Type B pancreatic cell (in vitro differentiated cells): ENCODE results near the gene PTPRH. TPM values are rescaled to one million over a fixed set of nuclear protein-coding genes. Genes with fewer than 3 reads are reported as not detected.
"Not testable (repeated sequence)": the region's sequence is repeated elsewhere in the genome, so short reads cannot be mapped to it uniquely, and the experiment has no call there.

Experiments
- DNase-seq: peaks from one replicate; pipeline ENCODE4 v3.0.0; 2021; ENCODE audit warnings: mixed read lengths; ENCODE audit not compliant: unreplicated experiment; ENCODE audit errors: extremely low spot score
- H3K27ac Mint-ChIP-seq: 2 replicates; pipeline ENCODE4 v1.8.0; 2021; ENCODE audit warnings: mild to moderate bottlenecking, mixed read lengths
- H3K27me3 Mint-ChIP-seq: 2 replicates; pipeline ENCODE4 v1.8.0; 2021; ENCODE audit warnings: mixed read lengths
- H3K36me3 Mint-ChIP-seq: 2 replicates; pipeline ENCODE4 v1.8.0; 2021; ENCODE audit warnings: mixed read lengths
- H3K4me1 Mint-ChIP-seq: one replicate; pipeline ENCODE4 v1.8.0; 2021; ENCODE audit warnings: mixed read lengths; ENCODE audit not compliant: unreplicated experiment
- H3K4me3 Mint-ChIP-seq: 2 replicates; pipeline ENCODE4 v1.8.0; 2021; ENCODE audit warnings: mild to moderate bottlenecking, mixed read lengths
- H3K9me3 Mint-ChIP-seq: 2 replicates; pipeline ENCODE4 v1.8.0; 2021; ENCODE audit warnings: mixed read lengths
- total RNA-seq: library from RNA; stranded (reverse); gene quantifications from 2 replicates; pipeline ENCODE4 v1.2.1, GENCODE V29; 2021; ENCODE audit warnings: low replicate concordance
- TF ChIP-seq, protein P1 (sequence below): fragments of 200-600 bp; sonication (generic); conservative IDR thresholded peaks from 2 replicates; pipeline ENCODE4 v1.5.0; 2021; ENCODE audit warnings: antibody characterized with exemption, mild to moderate bottlenecking

PTPRH gene
- total RNA-seq, 1 donor from 2014 or later = 4.3 TPM

DNA sequence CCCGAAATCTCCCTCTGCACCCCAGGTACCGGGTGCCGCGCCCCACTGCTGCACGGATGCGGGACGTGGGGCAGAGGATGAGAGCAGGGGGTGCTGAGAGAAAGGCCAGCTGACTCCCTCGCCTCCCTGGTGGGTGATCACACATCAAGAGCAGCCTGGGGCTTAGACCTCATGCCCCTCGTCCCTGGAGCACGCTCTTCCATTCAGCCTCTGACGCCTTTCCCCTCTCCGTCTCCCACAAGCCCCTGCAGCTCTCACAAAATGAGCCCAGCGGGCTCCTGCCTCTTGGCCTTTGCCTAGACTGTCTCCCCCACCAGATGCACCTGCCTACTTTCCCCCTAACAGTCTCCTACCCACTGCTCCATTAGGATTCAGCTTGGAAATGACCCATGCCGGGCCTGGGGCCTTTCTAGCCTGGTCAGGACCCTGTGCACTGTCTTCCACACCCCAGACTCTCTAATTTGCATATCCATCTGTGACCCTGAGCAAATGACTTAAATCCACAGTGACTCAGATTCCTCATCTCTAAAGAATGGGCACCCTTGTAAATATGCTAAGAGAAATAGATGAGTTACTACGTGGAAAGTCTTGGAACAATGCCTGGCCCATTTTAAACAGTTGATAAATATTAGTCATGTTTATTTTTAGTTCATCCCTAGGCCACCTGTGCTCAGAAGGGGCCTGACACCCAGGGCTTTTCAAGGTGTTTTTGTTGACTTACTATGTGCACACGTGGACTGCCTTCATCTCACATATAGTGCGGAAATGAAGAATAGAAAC lies 582 bp upstream of the PTPRH start:
- Mint-ChIP-seq H3K4me1 (peaks cover 13% of the 10 kb centered on the region), H3K27ac (peak overlapping the region; percentile 78), H3K36me3 (no peaks in the 10 kb centered on the region), H3K9me3 (peaks cover 5% of the 10 kb centered on the region), H3K4me3 (peak overlapping the region; percentile 49), H3K27me3 (peaks cover 5% of the 10 kb centered on the region)
- DNase-seq = no peak
- TF ChIP-seq, protein P1, sequence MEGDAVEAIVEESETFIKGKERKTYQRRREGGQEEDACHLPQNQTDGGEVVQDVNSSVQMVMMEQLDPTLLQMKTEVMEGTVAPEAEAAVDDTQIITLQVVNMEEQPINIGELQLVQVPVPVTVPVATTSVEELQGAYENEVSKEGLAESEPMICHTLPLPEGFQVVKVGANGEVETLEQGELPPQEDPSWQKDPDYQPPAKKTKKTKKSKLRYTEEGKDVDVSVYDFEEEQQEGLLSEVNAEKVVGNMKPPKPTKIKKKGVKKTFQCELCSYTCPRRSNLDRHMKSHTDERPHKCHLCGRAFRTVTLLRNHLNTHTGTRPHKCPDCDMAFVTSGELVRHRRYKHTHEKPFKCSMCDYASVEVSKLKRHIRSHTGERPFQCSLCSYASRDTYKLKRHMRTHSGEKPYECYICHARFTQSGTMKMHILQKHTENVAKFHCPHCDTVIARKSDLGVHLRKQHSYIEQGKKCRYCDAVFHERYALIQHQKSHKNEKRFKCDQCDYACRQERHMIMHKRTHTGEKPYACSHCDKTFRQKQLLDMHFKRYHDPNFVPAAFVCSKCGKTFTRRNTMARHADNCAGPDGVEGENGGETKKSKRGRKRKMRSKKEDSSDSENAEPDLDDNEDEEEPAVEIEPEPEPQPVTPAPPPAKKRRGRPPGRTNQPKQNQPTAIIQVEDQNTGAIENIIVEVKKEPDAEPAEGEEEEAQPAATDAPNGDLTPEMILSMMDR = no peak

DNA sequence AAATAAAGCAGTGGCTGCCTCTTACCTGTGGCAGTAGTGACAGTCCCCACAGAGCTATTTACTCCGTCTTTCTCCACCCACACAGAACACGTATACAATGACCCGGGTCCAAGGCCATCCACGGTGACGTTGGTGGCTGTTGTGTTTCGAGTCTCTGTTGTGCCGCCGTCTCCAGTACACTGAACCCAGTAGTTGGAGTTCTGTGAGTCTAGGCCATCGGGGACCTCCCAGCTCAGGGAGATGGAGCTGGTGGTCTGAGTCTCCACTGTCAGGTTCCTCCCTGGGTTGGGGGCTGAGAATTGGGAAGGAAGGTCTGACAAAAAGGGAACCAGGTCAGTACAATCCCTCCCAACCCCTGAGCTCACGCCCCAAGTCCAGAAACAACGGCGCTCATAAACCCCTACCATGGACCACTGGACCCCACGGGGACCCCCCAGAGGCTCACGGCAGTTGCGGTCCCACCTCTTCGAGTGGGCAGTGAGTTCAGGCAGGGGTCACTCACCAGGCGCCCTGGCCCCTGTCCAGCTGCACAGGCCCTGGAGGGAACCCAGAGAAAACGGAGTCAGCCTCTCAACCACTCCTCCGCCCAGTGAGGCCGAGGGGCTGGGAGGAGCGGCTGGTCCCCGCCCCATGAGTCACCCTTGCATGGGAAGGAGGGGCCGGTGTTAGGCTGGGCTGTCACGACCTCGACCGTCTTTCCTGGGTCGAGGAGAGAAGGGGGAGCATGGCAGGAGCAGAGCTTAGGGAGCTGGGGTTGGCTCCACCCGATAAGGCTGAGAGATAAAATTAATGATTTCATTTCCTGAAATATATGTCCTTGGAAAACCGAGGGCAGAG lies 2.4 kb downstream of the PTPRH start:
- H3K36me3 Mint-ChIP-seq = no peaks in the 10 kb centered on the region
- TF ChIP-seq, protein P1 = no peak
- H3K4me1 Mint-ChIP-seq = peaks cover 13% of the 10 kb centered on the region
- peak overlapping the region; percentile 94 for H3K27ac Mint-ChIP-seq
- H3K27me3 Mint-ChIP-seq = peaks cover 18% of the 10 kb centered on the region
- no peaks in the 10 kb centered on the region for H3K9me3 Mint-ChIP-seq
- no peak for DNase-seq
- peak overlapping the region; percentile 83 for H3K4me3 Mint-ChIP-seq

DNA sequence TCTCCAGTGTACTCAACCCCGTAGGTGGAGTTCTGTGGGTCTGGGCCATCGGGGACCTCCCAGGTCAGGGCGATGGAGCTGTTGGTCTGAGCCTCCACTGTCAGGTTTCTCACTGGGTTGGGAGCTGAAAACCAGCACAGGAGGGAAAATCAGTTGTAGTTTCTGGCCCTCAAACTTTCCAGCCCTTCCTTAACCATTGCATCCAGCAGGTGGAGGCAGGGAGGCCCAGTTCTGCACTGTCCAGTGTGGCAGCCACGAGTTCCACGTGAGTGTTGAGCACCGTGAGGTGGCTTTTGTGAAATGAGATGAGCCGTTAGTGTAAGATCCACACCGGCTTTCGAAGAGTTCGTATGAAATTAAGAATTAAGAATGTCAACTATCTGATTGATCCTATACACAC lies 7.1 kb downstream of the PTPRH start:
- H3K27ac Mint-ChIP-seq, H3K9me3 Mint-ChIP-seq, DNase-seq, H3K36me3 Mint-ChIP-seq, H3K4me3 Mint-ChIP-seq, H3K4me1 Mint-ChIP-seq: not testable (repeated sequence)
- peaks cover 30% of the 10 kb centered on the region for H3K27me3 Mint-ChIP-seq
- TF ChIP-seq, protein P1 = peak; percentile 35

DNA sequence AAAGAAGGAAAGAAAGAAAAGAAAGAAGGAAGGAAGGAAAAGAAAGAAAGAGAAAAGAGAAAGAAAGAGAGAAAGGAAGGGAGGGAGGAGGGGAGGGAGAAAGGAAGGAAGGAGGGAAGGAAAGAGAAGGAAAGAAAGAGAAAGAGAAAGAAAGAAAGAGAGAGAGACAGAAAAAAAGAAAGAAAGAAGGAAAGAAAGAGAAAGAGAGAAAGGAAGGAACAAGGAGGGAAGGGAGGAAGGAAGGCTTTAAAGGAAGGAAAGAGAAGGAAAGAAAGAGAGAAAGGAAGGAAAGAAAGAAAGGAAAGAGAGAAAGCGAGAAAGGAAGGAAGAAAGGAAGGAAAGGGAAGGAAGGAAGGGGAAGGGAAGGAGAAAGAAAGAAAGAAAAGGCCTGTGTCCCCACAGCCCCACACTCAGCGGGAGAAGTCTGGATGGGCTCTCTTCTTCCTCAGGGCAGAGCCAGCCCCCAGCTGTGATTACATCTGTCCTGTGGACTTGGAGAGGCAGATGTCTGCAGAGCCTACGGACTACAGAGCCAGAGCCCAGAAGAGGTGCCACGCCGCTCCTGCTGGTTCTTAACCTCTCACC lies 9.6 kb downstream of the PTPRH start:
- H3K27me3 Mint-ChIP-seq = peaks cover 28% of the 10 kb centered on the region
- H3K36me3 Mint-ChIP-seq = no peaks in the 10 kb centered on the region
- no peaks in the 10 kb centered on the region for H3K4me1 Mint-ChIP-seq
- DNase-seq = no peak
- H3K27ac Mint-ChIP-seq = no peak overlapping the region
- TF ChIP-seq, protein P1 = no peak
- H3K4me3 Mint-ChIP-seq = no peak overlapping the region
- no peaks in the 10 kb centered on the region for H3K9me3 Mint-ChIP-seq

DNA sequence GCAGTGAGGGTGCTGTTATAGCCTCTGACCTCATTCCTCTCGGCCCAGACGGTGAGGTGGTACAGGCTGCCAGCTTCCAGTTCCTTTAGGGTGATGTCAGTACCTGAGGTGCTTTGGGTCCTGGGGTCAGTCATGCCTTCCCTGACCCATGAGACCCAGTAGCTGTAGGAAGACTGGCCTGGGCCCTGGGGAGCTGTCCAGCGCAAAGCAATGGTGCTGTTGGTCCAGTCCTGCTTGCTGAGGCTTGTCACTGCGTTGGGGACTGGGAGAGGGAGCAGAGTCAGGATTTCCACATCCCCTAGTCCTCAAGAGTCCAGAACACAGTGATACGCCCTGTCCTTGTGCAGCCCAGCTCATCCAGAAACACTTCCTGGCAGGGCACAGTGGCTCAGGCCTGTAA lies 10.7 kb downstream of the PTPRH start:
- H3K9me3 Mint-ChIP-seq = no peaks in the 10 kb centered on the region
- peaks cover 25% of the 10 kb centered on the region for H3K27me3 Mint-ChIP-seq
- H3K36me3 Mint-ChIP-seq = no peaks in the 10 kb centered on the region

More for the DNA sequence above, 10.7 kb downstream of the PTPRH start:
- Mint-ChIP-seq H3K27ac (no peak overlapping the region), H3K4me3 (no peak overlapping the region), H3K4me1 (no peaks in the 10 kb centered on the region)
- TF ChIP-seq, protein P1 = no peak
- no peak for DNase-seq
